Breast epithelium (tissue), 4 donors: ENCODE data around the gene CALHM1. TPM values are rescaled to one million over a fixed set of nuclear protein-coding genes. Genes with fewer than 3 reads are reported as not detected.

Experiments
- DNase-seq, 2 donors: peaks; one replicate each; pipeline ENCODE4 v3.0.0-alpha.2; 2019; ENCODE audit warnings: low spot score in 2 of 2
- H3K27ac ChIP-seq, 2 donors: fragments of 200-600 bp; sonication (generic) in 1 of 2; one replicate each; pipeline ENCODE4 v1.5.1; 2016 to 2019; ENCODE audit warnings: mild to moderate bottlenecking in 1 of 2
- H3K27me3 ChIP-seq, 2 donors: fragments of 200-600 bp; sonication (generic) in 1 of 2; one replicate each; pipeline versions ENCODE4 v1.5.1 to v1.6.0; 2017 to 2019; ENCODE audit warnings: control low read depth in 1 of 2, mild to moderate bottlenecking in 1 of 2
- H3K36me3 ChIP-seq: fragments of 200-600 bp; one replicate; pipeline ENCODE4 v1.5.1; 2019
- H3K4me1 ChIP-seq, 2 donors: fragments of 200-600 bp; sonication (generic); one replicate each; pipeline ENCODE4 v1.5.1; 2016 to 2019; ENCODE audit warnings: control low read depth in 1 of 2
- H3K4me3 ChIP-seq, 3 donors: fragments of 200-600 bp; sonication (generic); 1 replicate in 2 of 3; 2 replicates in 1 of 3; pipeline ENCODE4 v1.5.1; 2016 to 2019; ENCODE audit warnings: mild to moderate bottlenecking in 3 of 3, moderate library complexity in 2 of 3
- H3K9me3 ChIP-seq, 2 donors: fragments of 200-600 bp; sonication (generic) in 1 of 2; one replicate each; pipeline ENCODE4 v1.5.1; 2016 to 2019; ENCODE audit warnings: control low read depth in 1 of 2
- CTCF ChIP-seq, 3 donors: fragments of 450-650 bp; IDR thresholded peaks; one replicate each; pipeline ENCODE4 v1.5.1; 2016 to 2017; ENCODE audit warnings: antibody characterized with exemption in 3 of 3, mild to moderate bottlenecking in 3 of 3, moderate library complexity in 3 of 3
- POLR2A ChIP-seq: fragments of 450-650 bp; IDR thresholded peaks from one replicate; pipeline ENCODE4 v1.6.1; 2016; ENCODE audit warnings: antibody characterized with exemption, mild to moderate bottlenecking, moderate library complexity
- POLR2AphosphoS5 ChIP-seq, 3 donors: sonication (generic); formaldehyde crosslinking; IDR thresholded peaks; one replicate each; pipeline ENCODE4 v1.6.1; 2017; ENCODE audit warnings: antibody characterized with exemption in 3 of 3
- intact Hi-C: fragments of 100-400 bp; cut with DNase I; formaldehyde crosslinking; loops from one replicate; pipeline ENCODE4 v1.15.1; 2023; ENCODE audit warnings: low total_unique reads
- total RNA-seq, 3 donors: library from RNA; depleted of rRNA; stranded (reverse); fragments of >200 nt; gene quantifications; one replicate each; pipeline ENCODE4 v1.1.0, GENCODE V29; 2016

CALHM1 gene
- total RNA-seq, 3 donors from 2014 or later = not detected

DNA sequence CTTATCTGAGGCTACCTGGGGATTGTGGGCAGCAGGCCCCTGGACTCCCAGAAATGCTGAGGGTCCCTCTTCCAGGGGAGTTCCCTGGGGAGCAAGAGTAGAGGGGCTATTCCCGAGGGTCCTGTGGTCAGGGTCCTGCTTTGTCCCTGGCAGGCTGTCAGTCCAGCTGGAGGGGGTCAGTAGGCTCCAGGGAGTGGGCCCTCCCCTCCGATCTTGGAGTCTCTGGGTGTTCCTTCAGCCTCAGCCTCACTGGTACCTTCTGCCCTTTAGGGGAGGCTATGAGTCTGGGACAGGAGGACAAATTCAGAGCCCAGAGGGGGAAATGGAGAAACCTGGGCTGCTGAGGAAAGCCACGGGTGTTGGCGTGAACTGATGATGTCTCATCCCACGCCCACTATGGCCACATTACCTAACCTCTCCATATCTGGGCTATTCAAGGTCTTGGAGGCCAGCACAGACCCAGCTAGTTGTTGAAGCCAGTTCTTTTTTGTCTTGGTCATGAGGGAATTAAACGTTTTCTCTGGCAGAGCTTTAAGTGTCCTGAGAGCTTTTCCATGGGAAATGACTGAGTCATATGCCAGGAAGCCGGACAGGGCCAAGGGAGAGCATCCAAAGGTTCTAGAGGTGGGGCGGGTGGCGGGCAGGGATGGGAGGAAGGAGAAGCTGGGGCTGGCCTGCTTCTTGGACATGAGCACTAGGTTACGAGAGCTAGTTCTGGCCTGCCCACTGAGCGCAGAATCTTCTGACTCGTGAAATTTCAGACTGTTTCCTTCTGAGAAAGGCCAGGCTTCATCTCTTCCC is 12.7 kb downstream of the CALHM1 start:
- H3K9me3 ChIP-seq = no peaks in the 10 kb centered on the region
- peak in 1 of 2 donors; percentile 55 for DNase-seq
- H3K27me3 ChIP-seq = no peaks in the 10 kb centered on the region
- H3K4me3 ChIP-seq = no peak overlapping the region
- peaks cover 13 to 21% of the 10 kb centered on the region in 2 donors for H3K4me1 ChIP-seq
- H3K36me3 ChIP-seq = no peaks in the 10 kb centered on the region
- TF ChIP-seq CTCF (IDR thresholded peaks at IDR 0.05) (no peak), POLR2AphosphoS5 (IDR thresholded peaks at IDR 0.05) (peak in 2 of 3 donors; percentile 65 to 76)
- intact Hi-C loops = no loop called here
- H3K27ac ChIP-seq = peak overlapping the region; percentile 83 to 94

GRCh38 chr10:103445366-103445765 is 13.3 kb downstream of the CALHM1 start:
- Histone ChIP-seq H3K4me3 (no peak overlapping the region), H3K27me3 (no peaks in the 10 kb centered on the region), H3K9me3 (no peaks in the 10 kb centered on the region), H3K27ac (peak overlapping the region; percentile 83 to 94), H3K36me3 (no peaks in the 10 kb centered on the region), H3K4me1 (peaks cover 13 to 17% of the 10 kb centered on the region in 2 donors)
- no peak for DNase-seq
- TF ChIP-seq CTCF (IDR thresholded peaks at IDR 0.05) = no peak
- TF ChIP-seq POLR2AphosphoS5 (IDR thresholded peaks at IDR 0.05) = no peak
- no peak for TF ChIP-seq POLR2A
- intact Hi-C loops = no loop called here

- intact Hi-C loops = no loop called here
Observed at GRCh38 chr10:103444478-103444877, 14.2 kb downstream of the CALHM1 start.

GRCh38 chr10:103443475-103444185 is 15.1 kb downstream of the CALHM1 start:
- H3K27ac ChIP-seq = peak overlapping the region in 1 of 2 donors; percentile 57
- H3K4me3 ChIP-seq = no peak overlapping the region
- DNase-seq = no peak
- no peaks in the 10 kb centered on the region for H3K36me3 ChIP-seq
- no peaks in the 10 kb centered on the region for H3K9me3 ChIP-seq
- H3K27me3 ChIP-seq = no peaks in the 10 kb centered on the region
- intact Hi-C loops = no loop called here
- H3K4me1 ChIP-seq = peaks cover 6 to 10% of the 10 kb centered on the region in 2 donors
- TF ChIP-seq POLR2A = no peak
- no peak for TF ChIP-seq CTCF (IDR thresholded peaks at IDR 0.05)
- TF ChIP-seq POLR2AphosphoS5 (IDR thresholded peaks at IDR 0.05) = no peak

More at GRCh38 chr10:103444478-103444877, 14.2 kb downstream of the CALHM1 start:
- no peak for DNase-seq
- peak overlapping the region; percentile 83 to 94 for H3K27ac ChIP-seq
- H3K36me3 ChIP-seq = no peaks in the 10 kb centered on the region
- H3K9me3 ChIP-seq = no peaks in the 10 kb centered on the region
- H3K4me3 ChIP-seq = no peak overlapping the region
- peaks cover 11 to 13% of the 10 kb centered on the region in 2 donors for H3K4me1 ChIP-seq
- no peak for TF ChIP-seq POLR2AphosphoS5 (IDR thresholded peaks at IDR 0.05)
- no peak for TF ChIP-seq POLR2A
- TF ChIP-seq CTCF (IDR thresholded peaks at IDR 0.05) = no peak
- H3K27me3 ChIP-seq = no peaks in the 10 kb centered on the region

DNA sequence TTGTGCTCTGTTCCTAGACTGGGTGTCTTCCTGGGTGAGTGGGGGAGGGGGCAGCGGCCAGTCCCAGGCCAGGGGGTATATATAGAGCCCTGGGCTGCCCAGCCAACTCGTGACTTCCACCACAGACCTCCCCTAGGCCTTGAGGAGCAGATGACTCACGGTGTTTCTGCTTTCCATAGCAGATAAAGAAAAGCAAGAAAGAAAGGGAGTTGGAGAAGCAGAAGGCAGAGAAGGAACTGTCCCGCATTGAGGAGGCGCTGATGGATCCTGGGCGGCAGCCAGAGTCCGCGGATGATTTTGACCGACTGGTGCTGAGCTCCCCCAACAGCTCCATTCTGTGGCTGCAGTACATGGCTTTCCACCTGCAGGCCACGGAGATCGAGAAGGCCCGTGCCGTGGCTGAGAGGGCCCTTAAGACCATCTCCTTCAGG is 16.7 kb downstream of the CALHM1 start:
- intact Hi-C loops = no loop called here
- DNase-seq = no peak
- Histone ChIP-seq H3K27me3 (no peaks in the 10 kb centered on the region), H3K4me3 (no peak overlapping the region), H3K27ac (peak overlapping the region; percentile 33 to 57), H3K36me3 (no peaks in the 10 kb centered on the region), H3K4me1 (peaks cover 6 to 9% of the 10 kb centered on the region in 2 donors), H3K9me3 (no peaks in the 10 kb centered on the region)
- TF ChIP-seq POLR2A = no peak
- no peak for TF ChIP-seq POLR2AphosphoS5 (IDR thresholded peaks at IDR 0.05)
- no peak for TF ChIP-seq CTCF (IDR thresholded peaks at IDR 0.05)
